H1 (cell line): ENCODE data around the gene TMEM163. TPM values are rescaled to one million over a fixed set of nuclear protein-coding genes. Genes with fewer than 3 reads are reported as not detected.

Source experiments
- BACH1 ChIP-seq: IDR thresholded peaks from 2 replicates; pipeline ENCODE4 v1.6.1; 2012; ENCODE audit warnings: low read length, improper control_type of control experiment
- PHF8 ChIP-seq: fragments of 200-600 bp; sonication (generic); conservative IDR thresholded peaks from 2 replicates; pipeline ENCODE4 v1.7.1; 2012; ENCODE audit warnings: low read depth, mild to moderate bottlenecking, inconsistent platforms, low read length, moderate library complexity
- RAD21 ChIP-seq, 2 experiments: IDR thresholded peaks in 1 of 2; conservative IDR thresholded peaks in 1 of 2; 2 replicates each; pipeline ENCODE4 v1.6.1; 2011; ENCODE audit warnings: low read depth in 2 of 2, low read length in 2 of 2, improper control_type of control experiment in 1 of 2, inconsistent platforms in 1 of 2, mild to moderate bottlenecking in 1 of 2, moderate library complexity in 1 of 2
- RNF2 ChIP-seq: fragments of 200-900, 300-1000 bp; sonication (generic); IDR thresholded peaks from 2 replicates; pipeline ENCODE4 v1.7.1; 2016; ENCODE audit warnings: borderline replicate concordance, low read depth, mild to moderate bottlenecking, antibody characterized with exemption, low read length; ENCODE audit not compliant: poor library complexity, severe bottlenecking; ENCODE audit errors: missing control alignments
- TBP ChIP-seq: IDR thresholded peaks from 2 replicates; pipeline ENCODE4 v1.6.1; 2011; ENCODE audit warnings: low read depth, low read length, improper control_type of control experiment
- TEAD4 ChIP-seq: IDR thresholded peaks from 2 replicates; pipeline ENCODE4 v1.6.1; 2012; ENCODE audit warnings: low read depth, low read length, inconsistent platforms, mixed read lengths
- polyA plus RNA-seq, 7 experiments: library from polyadenylated mRNA; depleted of rRNA in 3 of 7; stranded (reverse) in 5 of 7; unstranded in 2 of 7; fragments of >200 nt in 5 of 7; fragments of 200-250 nt in 2 of 7; gene quantifications; 1 replicate in 5 of 7; 2 replicates in 1 of 7; 4 replicates in 1 of 7; pipeline versions ENCODE4 v1.2.1 to v1.2.3, GENCODE V29; 2011 to 2013; ENCODE audit warnings: missing spikeins in 2 of 7, mixed read lengths in 2 of 7
- total RNA-seq: library from RNA; stranded (reverse); fragmentation: NEBNext Ultra II Directional; extraction: Animal tissue kit (Norgen Biotek cat#: 25700); gene quantifications from 2 replicates; pipeline ENCODE4 v1.2.1, GENCODE V29; 2021

TMEM163 gene
- total and polyA plus RNA-seq, 2 of the 8 experiments (the other 6 are each of a cell fraction or from before 2014, with no cell fraction given), result 2.8 to 3.2 TPM

- TF ChIP-seq PHF8 (0 out of 2 replicates have a peak, but pooled peaks have one; percentile 3), RAD21 (IDR thresholded peaks at IDR 0.05 in 1 of 2, conservative IDR thresholded peaks at IDR 0.05 in 1 of 2; ENCODE audit: low read depth in 2 of 2, low read length in 2 of 2) (no peak; a peak in 1 of 4 replicates), TEAD4 (no peak), RNF2 (peak; percentile 41), TBP (no peak), BACH1 (0 out of 2 replicates have a peak, but pooled peaks have one; percentile 25)
Measured at GRCh38 chr2:134718817-134719814, at the start of gene TMEM163 (continued).
